ENCODE results near the gene PCSK2. TPM values are rescaled to one million over a fixed set of nuclear protein-coding genes. Genes with fewer than 3 reads are reported as not detected.
A peak's percentile ranks its signal among the peaks of the same experiment; 100 is the strongest.

Gene PCSK2
- total RNA-seq, 1 experiment from 2014 or later, result not detected

- no peaks in the 10 kb centered on the region for H3K9me3 Mint-ChIP-seq (ENCODE audit: unreplicated experiment)
- H3K9me3 ChIP-seq, result no peaks in the 10 kb centered on the region
- H3K4me3 ChIP-seq (ENCODE audit: low read depth, low read length), result no peak overlapping the region
- H3K27ac Mint-ChIP-seq (ENCODE audit: unreplicated experiment), result no peak overlapping the region
- no TSS peak for BruUV-seq (replicated peaks)
- TF ChIP-seq CTCF (IDR thresholded peaks at IDR 0.05; ENCODE audit: insufficient read depth in 1 of 2, low read depth in 1 of 2, low read length in 1 of 2, severe bottlenecking in 1 of 2, unreplicated experiment in 1 of 2), result no peak
- intact Hi-C loops (cut with micrococcal nuclease; ENCODE audit: unreplicated experiment), result loop anchor here (10.0 kb wide), 2 partner anchors 87 to 157 kb away; partner anchors contain the start of gene BFSP1
- POLR2A ChIA-PET, result no interaction called here
- no peak overlapping the region for H3K4me3 Mint-ChIP-seq (ENCODE audit: unreplicated experiment)
- peaks cover 24% of the 10 kb centered on the region for H3K4me1 ChIP-seq
- no peaks in the 10 kb centered on the region for H3K27me3 Mint-ChIP-seq (ENCODE audit: insufficient read depth, unreplicated experiment)
- H3K27me3 ChIP-seq (replicated peaks; ENCODE audit: control insufficient read depth, insufficient read depth, low read length), result no peaks in the 10 kb centered on the region
- H3K4me1 Mint-ChIP-seq (ENCODE audit: low read depth, unreplicated experiment), result peaks cover 19% of the 10 kb centered on the region
- CTCF ChIA-PET, result no interaction called here
- no peak for DNase-seq
- H3K36me3 ChIP-seq (ENCODE audit: control insufficient read depth, insufficient read depth, low read length), result no peaks in the 10 kb centered on the region
- H3K36me3 Mint-ChIP-seq (ENCODE audit: insufficient read depth, unreplicated experiment), result no peaks in the 10 kb centered on the region
Observed at GRCh38 chr20:17448071-17448470, 221.2 kb downstream of the PCSK2 start.

- ChIA-PET POLR2A (no interaction called here), CTCF (interaction anchor here (0.6 to 0.7 kb wide), 2 partner anchors 70 to 347 kb away, joined by 4 to 12 read pairs; no protein-coding TSS in a partner anchor)
- intact Hi-C loops (cut with micrococcal nuclease; ENCODE audit: unreplicated experiment), result loop anchor here (10.0 kb wide), 2 partner anchors 86 to 156 kb away; partner anchors contain the start of gene BFSP1
- Histone ChIP-seq H3K4me1 (peaks cover 16% of the 10 kb centered on the region), H3K36me3 (ENCODE audit: control insufficient read depth, insufficient read depth, low read length) (no peaks in the 10 kb centered on the region), H3K27me3 (replicated peaks; ENCODE audit: control insufficient read depth, insufficient read depth, low read length) (no peaks in the 10 kb centered on the region), H3K9me3 (no peaks in the 10 kb centered on the region), H3K4me3 (ENCODE audit: low read depth, low read length) (no peak overlapping the region)
- TF ChIP-seq CTCF (IDR thresholded peaks at IDR 0.05; ENCODE audit: insufficient read depth in 1 of 2, low read depth in 1 of 2, low read length in 1 of 2, severe bottlenecking in 1 of 2, unreplicated experiment in 1 of 2), result no peak
- DNase-seq, result peak; percentile 24 to 52
- peaks cover 12% of the 10 kb centered on the region for H3K4me1 Mint-ChIP-seq (ENCODE audit: low read depth, unreplicated experiment)
- no peaks in the 10 kb centered on the region for H3K36me3 Mint-ChIP-seq (ENCODE audit: insufficient read depth, unreplicated experiment)
- no peaks in the 10 kb centered on the region for H3K27me3 Mint-ChIP-seq (ENCODE audit: insufficient read depth, unreplicated experiment)
- no peak overlapping the region for H3K27ac Mint-ChIP-seq (ENCODE audit: unreplicated experiment)
- no TSS peak for BruUV-seq (replicated peaks)
- no peak overlapping the region for H3K4me3 Mint-ChIP-seq (ENCODE audit: unreplicated experiment)
- H3K9me3 Mint-ChIP-seq (ENCODE audit: unreplicated experiment), result no peaks in the 10 kb centered on the region
Observed at GRCh38 chr20:17449031-17449430, 222.2 kb downstream of the PCSK2 start.

GRCh38 chr20:17452441-17452840 is 225.6 kb downstream of the PCSK2 start:
- no peak overlapping the region for H3K27ac Mint-ChIP-seq (ENCODE audit: unreplicated experiment)
- BruUV-seq (replicated peaks), result no TSS peak
- Histone ChIP-seq H3K4me1 (no peaks in the 10 kb centered on the region), H3K36me3 (ENCODE audit: control insufficient read depth, insufficient read depth, low read length) (no peaks in the 10 kb centered on the region), H3K27me3 (replicated peaks; ENCODE audit: control insufficient read depth, insufficient read depth, low read length) (no peaks in the 10 kb centered on the region), H3K4me3 (ENCODE audit: low read depth, low read length) (no peak overlapping the region), H3K9me3 (no peaks in the 10 kb centered on the region)
- no peak for TF ChIP-seq CTCF (IDR thresholded peaks at IDR 0.05; ENCODE audit: insufficient read depth in 1 of 2, low read depth in 1 of 2, low read length in 1 of 2, severe bottlenecking in 1 of 2, unreplicated experiment in 1 of 2)
- DNase-seq, result no peak
- intact Hi-C loops (cut with micrococcal nuclease; ENCODE audit: unreplicated experiment), result no loop called here
- no peaks in the 10 kb centered on the region for H3K4me1 Mint-ChIP-seq (ENCODE audit: low read depth, unreplicated experiment)
- H3K9me3 Mint-ChIP-seq (ENCODE audit: unreplicated experiment), result no peaks in the 10 kb centered on the region
- CTCF ChIA-PET, result no interaction called here
- POLR2A ChIA-PET, result no interaction called here
- no peaks in the 10 kb centered on the region for H3K36me3 Mint-ChIP-seq (ENCODE audit: insufficient read depth, unreplicated experiment)
- no peaks in the 10 kb centered on the region for H3K27me3 Mint-ChIP-seq (ENCODE audit: insufficient read depth, unreplicated experiment)
- H3K4me3 Mint-ChIP-seq (ENCODE audit: unreplicated experiment), result no peak overlapping the region
